ENCODE data around the gene ZNF512B. TPM values are rescaled to one million over a fixed set of nuclear protein-coding genes. Genes with fewer than 3 reads are reported as not detected.
A peak's percentile ranks its signal among the peaks of the same experiment; 100 is the strongest.

ZNF512B gene
- total and polyA plus RNA-seq, 12 donors = 3.5 to 39.4 (median 13.9) TPM

- intact Hi-C loops (cut with DNase I) = no loop called here
- no peaks in the 10 kb centered on the region for H3K9me3 ChIP-seq (replicated peaks in 1 of 3)
- peaks cover 6 to 12% of the 10 kb centered on the region in 2 donors for H3K4me1 ChIP-seq (replicated peaks in 1 of 2)
- DNase-seq = peak; percentile 30 to 71 (median 63)
- H3K27me3 ChIP-seq = no peaks in the 10 kb centered on the region
- peaks cover 0 to 83% of the 10 kb centered on the region in 2 donors for H3K36me3 ChIP-seq (replicated peaks in 1 of 2)
- no peak overlapping the region for H3K4me3 ChIP-seq
- peak overlapping the region in 1 of 5 donors; percentile 45 for H3K27ac ChIP-seq
- TF ChIP-seq POLR2A (IDR thresholded peaks at IDR 0.05) (no peak), CTCF (IDR thresholded peaks at IDR 0.05) (no peak)
- 57 to 67% (median 61%) methylated on average over 6 of the region's 6 CpGs for WGBS, 4 donors
Observed at GRCh38 chr20:64005394-64005793, 35.7 kb upstream of the ZNF512B start.

- Histone ChIP-seq H3K4me3 (no peak overlapping the region), H3K36me3 (replicated peaks in 1 of 2) (peaks cover 0 to 89% of the 10 kb centered on the region in 2 donors), H3K27ac (no peak overlapping the region), H3K4me1 (replicated peaks in 1 of 2) (peaks cover 6 to 12% of the 10 kb centered on the region in 2 donors), H3K9me3 (replicated peaks in 1 of 3) (no peaks in the 10 kb centered on the region), H3K27me3 (no peaks in the 10 kb centered on the region)
- TF ChIP-seq CTCF (IDR thresholded peaks at IDR 0.05) (no peak), POLR2A (IDR thresholded peaks at IDR 0.05) (no peak)
- no peak for DNase-seq
- intact Hi-C loops (cut with DNase I) = no loop called here
- 59 to 87% (median 85%) methylated on average over 3 to 7 of the region's 7 CpGs for WGBS, 4 donors
Observed at GRCh38 chr20:64003960-64004725, 34.4 kb upstream of the ZNF512B start.

GRCh38 chr20:64001607-64002011 is 31.9 kb upstream of the ZNF512B start:
- H3K36me3 ChIP-seq (replicated peaks in 1 of 2) = peaks cover 0 to 95% of the 10 kb centered on the region in 2 donors
- 71 to 85% (median 82%) methylated on average over 11 of the region's 11 CpGs for WGBS, 4 donors

DNA sequence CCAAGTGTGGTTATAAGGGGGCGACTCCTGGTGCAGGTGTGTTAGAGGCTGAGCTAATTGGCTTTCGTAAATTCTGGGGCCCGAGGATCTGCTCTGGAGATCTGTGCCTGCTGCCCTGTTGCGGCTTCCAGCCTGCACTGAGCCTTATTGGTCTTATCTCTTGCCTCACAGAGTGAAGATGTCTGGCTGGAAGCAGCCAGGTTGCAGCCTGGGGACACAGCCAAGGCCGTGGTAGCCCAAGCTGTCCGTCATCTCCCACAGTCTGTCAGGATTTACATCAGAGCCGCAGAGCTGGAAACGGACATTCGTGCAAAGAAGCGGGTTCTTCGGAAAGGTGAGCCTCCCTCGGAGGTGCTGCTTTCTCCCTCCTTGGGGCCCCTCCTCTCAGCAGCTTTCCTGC is 31.2 kb upstream of the ZNF512B start:
- WGBS, 4 donors = 78 to 88% (median 85%) methylated on average over 7 to 12 of the region's 12 CpGs
- peaks cover 0 to 99% of the 10 kb centered on the region in 2 donors for H3K36me3 ChIP-seq (replicated peaks in 1 of 2)
- TF ChIP-seq CTCF (IDR thresholded peaks at IDR 0.05) (no peak), POLR2A (IDR thresholded peaks at IDR 0.05) (no peak)

More at GRCh38 chr20:64001607-64002011, 31.9 kb upstream of the ZNF512B start:
- TF ChIP-seq CTCF (IDR thresholded peaks at IDR 0.05) = no peak
- no peak for TF ChIP-seq POLR2A (IDR thresholded peaks at IDR 0.05)
- DNase-seq = peak in 1 of 7 donors; percentile 80
- H3K4me3 ChIP-seq = no peak overlapping the region
- H3K27ac ChIP-seq = no peak overlapping the region
- H3K27me3 ChIP-seq = no peaks in the 10 kb centered on the region
- intact Hi-C loops (cut with DNase I) = no loop called here
- no peaks in the 10 kb centered on the region for H3K9me3 ChIP-seq (replicated peaks in 1 of 3)
- peaks cover 6 to 12% of the 10 kb centered on the region in 2 donors for H3K4me1 ChIP-seq (replicated peaks in 1 of 2)

More for the DNA sequence above, 31.2 kb upstream of the ZNF512B start:
- intact Hi-C loops (cut with DNase I) = no loop called here
- H3K27me3 ChIP-seq = no peaks in the 10 kb centered on the region
- no peak overlapping the region for H3K27ac ChIP-seq
- peaks cover 6 to 12% of the 10 kb centered on the region in 2 donors for H3K4me1 ChIP-seq (replicated peaks in 1 of 2)
- DNase-seq = peak in 1 of 7 donors; percentile 67
- H3K4me3 ChIP-seq = no peak overlapping the region
- H3K9me3 ChIP-seq (replicated peaks in 1 of 3) = no peaks in the 10 kb centered on the region
